Fibroblast of skin of right quadriceps (primary cell): ENCODE results near the gene KCNIP4.

Source experiments
- DNase-seq: peaks from one replicate; pipeline ENCODE4 v3.0.0-alpha.2; 2013

Gene KCNIP4

GRCh38 chr4:21018817-21019216 lies 929.8 kb downstream of the KCNIP4 start:
- DNase-seq, result no peak

- no peak for DNase-seq
These were observed 935.1 kb downstream of the KCNIP4 start for GRCh38 chr4:21013501-21013900.

GRCh38 chr4:21012851-21013331 lies 935.7 kb downstream of the KCNIP4 start:
- peak; percentile 1 for DNase-seq

DNA sequence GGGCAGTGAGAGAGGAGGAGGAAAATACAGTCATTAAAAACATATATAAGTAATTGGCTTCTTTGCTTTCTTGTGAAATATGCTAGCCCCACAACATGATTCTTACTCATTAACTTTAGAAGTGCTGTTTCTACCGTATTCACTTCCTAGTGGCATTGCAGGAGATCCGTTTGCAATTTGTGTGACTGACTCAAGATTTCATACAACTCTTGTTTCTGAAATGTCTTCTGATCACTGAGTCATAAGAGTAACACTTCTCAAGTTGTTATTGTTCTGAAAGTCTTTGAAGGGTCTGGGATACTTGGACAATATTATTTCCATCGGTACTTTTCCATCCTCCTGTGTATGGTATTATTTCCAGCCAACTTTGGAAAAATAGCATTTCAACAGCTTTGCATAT lies 937.5 kb downstream of the KCNIP4 start:
- DNase-seq, result no peak

- no peak for DNase-seq
These were observed 938.6 kb downstream of the KCNIP4 start for GRCh38 chr4:21009956-21010355.

- no peak for DNase-seq
These were observed 942.9 kb downstream of the KCNIP4 start for GRCh38 chr4:21005647-21006046.

DNA sequence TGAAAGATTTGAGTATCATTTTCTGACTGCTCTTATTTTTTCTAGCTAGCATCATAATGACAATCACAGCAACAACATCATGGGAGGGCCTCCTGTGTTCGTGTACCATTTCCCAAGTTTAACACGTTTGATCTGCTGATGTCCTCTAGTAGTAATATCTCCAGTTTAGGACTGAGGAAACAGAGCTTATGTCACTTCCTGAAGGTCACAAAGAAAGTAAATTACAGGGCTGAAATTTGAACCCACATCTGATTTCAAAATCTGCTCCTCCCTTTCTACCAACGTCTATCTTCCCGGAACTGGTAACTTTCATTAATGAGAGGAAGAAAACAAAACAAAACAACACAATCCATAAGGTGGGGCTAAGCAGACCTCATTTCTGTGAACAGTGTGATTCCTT lies 945.6 kb downstream of the KCNIP4 start:
- DNase-seq, result no peak

GRCh38 chr4:21002286-21002685 lies 946.3 kb downstream of the KCNIP4 start:
- no peak for DNase-seq

DNA sequence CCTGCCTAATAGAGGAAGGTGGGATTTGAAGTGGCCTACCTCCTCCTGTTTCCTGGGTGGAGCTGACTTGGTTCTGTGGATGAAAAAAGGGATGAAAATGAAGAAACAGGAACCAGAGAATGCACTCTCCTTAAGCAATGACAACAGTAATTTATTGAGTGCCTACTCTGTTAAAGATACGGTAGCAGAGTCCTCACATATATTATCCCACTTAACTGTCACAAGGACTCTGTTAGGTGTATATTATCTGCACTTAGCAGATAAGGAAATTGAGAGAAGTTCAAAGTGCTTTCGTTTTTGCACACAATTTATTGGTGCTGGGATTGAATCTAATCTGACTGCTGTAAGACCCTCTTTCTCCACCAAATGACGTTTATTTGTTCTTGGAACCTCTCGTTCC lies 947.1 kb downstream of the KCNIP4 start:
- no peak for DNase-seq

DNA sequence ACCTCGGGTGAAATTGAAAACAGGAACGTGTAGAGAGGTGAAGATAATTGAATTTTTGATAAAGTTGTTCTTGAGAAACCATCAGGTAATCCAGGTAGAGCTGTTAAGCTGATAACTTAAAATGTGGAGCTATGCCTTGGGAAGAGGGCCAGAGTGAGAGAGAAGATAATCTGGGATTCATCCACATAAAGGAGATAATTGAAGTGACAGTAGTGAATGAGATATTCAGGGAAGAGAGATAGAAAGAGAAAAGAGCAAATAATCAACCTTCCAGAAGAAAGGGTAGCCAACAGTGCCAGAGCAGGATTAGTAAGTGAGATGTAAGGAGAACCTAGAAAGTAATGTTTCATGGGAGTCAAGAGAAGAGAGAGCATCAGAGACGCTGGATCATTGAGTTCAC lies 950.7 kb downstream of the KCNIP4 start:
- DNase-seq, result no peak

GRCh38 chr4:20995610-20996009 lies 953.0 kb downstream of the KCNIP4 start:
- no peak for DNase-seq

- DNase-seq, result no peak
These were observed 953.6 kb downstream of the KCNIP4 start for GRCh38 chr4:20995015-20995414.

DNA sequence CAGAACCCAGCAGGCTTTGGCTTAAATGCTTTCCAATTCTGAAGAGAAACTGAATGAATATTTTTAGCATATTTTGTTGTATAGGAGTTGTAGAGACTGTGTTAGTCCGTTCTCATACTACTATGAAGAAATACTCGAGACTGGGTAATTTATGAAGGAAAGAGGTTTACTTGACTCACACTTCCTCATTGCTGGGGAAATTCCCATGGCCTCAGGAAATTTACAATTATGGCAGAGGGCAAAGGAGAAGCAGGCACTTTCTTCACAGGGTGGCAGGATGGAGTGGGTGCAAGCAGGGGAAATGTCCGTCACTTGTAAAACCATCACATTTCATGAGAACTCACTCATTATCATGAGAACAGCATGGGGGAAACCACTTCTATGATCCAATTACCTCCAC lies 956.6 kb downstream of the KCNIP4 start:
- DNase-seq, result no peak

DNA sequence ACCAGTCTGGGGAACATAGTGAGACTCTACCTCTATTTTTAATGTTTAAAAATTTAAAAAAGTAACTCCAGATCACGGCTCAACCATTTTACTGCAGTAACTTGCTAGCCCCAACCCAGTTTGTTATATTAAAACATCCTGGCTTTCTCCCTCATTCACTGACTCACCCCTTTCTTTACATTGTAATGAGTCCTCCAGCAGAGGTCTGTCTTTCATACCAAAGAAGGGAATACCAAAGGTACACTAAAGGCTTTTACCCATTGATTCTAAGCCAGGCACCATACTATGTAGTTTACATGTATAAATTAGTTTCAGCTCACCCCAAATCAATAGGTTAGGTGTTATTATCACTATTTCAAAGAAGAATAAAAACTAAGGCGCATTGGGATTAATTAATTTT lies 961.4 kb downstream of the KCNIP4 start:
- DNase-seq, result no peak

DNA sequence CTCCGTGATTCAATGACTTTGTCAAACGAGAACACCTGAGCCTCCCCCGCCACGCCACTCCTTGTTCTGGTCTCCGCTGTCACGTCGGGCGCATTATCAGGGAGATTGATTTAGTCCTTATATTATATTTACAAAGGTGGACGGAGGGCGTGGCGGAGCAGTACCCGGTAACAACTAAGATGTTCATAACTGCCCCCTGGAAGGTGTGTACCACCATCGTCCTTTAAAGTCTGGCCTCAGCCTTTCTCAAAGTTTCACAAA lies 964.1 kb downstream of the KCNIP4 start:
- DNase-seq, result no peak

DNA sequence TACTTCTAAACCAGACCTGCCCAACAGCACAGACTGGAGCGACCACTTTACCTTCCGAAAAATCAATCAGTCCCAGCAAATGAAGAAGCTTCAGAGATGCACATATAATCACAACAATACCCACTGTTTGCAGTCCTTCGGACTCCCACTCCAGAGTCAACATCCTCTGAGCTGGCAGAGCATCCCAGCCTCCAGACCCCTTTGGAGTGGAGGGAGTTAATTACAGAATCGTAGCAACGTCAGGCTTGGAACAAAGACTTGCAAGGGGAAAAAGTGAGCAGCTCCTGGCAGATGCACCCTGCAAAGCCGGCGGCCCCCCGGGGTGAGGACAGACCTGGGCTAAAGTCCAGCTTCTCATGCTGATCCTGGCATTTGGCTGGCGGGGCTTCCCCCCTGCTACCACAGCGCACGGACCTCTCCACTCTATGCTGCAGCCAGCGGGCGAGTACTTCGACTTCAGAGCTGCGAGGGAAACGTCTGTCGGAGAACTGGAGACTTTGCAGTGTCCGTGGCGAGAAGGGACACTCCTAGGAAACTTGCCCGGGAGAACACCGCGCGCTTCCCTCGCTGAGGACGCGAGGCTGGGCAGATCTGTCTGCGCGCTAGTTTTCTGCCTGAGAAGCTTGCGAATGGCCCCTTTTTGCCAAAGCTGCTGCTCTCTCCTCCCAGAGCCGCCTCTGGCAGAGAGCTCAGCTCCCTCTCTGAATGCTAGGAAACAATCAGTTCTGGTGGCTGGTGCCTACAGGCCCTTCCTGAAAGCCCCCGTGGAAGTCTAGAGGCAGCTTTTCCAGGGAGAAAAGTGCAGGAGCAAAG lies 964.6 kb downstream of the KCNIP4 start:
- no peak for DNase-seq

DNA sequence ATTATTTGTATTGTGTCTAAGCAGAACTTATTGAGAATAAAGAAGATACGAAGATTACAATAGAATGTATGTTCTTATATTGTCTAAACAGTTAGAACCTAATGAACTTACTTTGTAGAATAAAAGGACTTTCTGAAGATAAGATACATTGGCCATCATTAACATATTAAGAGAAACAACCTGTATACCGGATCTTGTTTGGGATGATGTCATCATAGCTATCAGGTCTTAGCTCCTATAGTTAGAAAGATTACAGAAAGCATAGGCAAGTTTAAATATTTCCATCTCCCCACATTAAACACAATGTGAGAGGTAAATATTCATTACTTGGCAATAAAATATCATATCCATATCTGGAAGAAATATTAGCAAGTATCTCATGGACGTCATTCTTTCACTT lies 966.0 kb downstream of the KCNIP4 start:
- no peak for DNase-seq

DNA sequence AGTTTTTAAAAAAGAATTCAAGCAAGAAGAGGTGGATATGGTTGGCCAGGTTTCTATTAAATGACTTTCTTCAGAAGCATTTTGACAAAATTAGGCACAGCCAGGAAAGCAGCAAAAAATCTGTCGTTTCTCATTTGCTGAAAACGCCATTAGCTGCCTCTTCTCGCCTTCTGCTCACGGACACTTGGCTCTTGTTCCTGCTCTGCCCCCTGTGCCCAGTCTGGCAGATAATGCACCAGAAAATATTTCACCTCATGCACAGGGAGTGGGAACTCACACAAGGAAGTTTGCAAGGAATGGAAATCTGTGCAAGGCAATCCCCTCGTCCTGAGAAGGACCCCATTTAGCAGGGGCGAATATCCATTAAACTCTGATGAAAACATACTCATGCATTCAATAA lies 988.3 kb downstream of the KCNIP4 start:
- DNase-seq, result no peak

- no peak for DNase-seq
These were observed 994.0 kb downstream of the KCNIP4 start for GRCh38 chr4:20954541-20954940.

- DNase-seq, result no peak
These were observed 1003.6 kb downstream of the KCNIP4 start for GRCh38 chr4:20944961-20945360.

- DNase-seq, result no peak
These were observed 1004.1 kb downstream of the KCNIP4 start for GRCh38 chr4:20944451-20944850.

DNA sequence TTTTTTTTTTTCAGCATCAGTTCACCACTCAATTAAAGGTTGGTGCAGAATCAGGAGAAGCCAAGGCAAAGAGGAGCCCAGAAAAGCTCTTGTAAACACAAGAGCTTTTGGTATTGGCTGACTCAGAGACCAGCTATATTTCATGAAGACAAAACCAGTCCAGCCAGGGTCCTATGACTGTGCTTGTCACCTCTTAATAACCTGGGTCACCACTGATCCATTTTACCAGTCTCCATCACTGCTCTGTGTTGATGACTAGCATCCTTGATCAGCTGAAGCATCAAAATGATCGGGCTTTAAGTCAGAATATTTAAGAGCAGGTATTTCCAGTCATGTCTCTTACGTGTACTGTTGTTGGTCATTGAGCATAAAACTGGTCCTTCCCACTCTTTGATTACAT lies 1010.4 kb downstream of the KCNIP4 start:
- DNase-seq, result no peak

GRCh38 chr4:20926529-20926928 lies 1022.0 kb downstream of the KCNIP4 start:
- no peak for DNase-seq

DNA sequence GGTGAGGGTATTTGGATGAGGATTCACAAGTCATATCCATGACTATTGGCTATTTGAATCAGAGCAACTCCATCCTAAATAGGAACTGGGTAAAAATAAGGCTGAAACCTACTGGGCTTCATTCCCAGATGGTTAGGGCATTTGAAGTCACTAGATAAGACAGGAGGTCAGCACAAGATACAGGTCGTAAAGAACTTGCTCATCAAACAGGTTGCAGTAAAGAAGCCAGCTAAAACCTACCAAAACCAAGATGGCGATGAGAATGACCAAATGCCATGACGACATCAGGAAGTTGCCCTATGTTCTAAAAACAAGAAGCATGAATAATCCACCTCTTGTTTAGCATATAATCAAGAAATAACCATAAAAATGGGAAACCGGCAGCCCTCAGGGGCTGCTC lies 1023.4 kb downstream of the KCNIP4 start:
- no peak for DNase-seq

DNA sequence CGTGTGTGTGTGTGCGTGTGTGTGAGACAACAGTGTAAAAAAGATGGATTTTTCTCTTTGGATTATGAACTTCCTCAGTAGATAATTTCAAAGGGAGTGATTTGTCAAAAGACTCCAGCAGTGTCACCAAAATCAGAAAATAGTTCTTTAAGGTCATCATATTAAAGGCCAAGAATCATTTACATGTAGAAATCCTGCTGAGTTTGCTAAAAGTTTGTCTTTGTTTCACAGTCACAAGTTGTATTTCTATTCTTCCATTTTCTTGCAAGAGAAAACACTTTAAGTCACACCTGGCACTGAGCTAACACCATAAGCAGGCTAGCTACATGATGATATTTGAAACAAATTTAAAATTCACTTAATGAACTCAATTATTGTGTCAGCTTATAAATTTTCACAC lies 1025.6 kb downstream of the KCNIP4 start:
- no peak for DNase-seq
